Measurements from ENCODE around the gene PTPRM. TPM values are rescaled to one million over a fixed set of nuclear protein-coding genes. Genes with fewer than 3 reads are reported as not detected.

Gene PTPRM
- total RNA-seq, 1 experiment from 2014 or later: 6.2 TPM

DNA sequence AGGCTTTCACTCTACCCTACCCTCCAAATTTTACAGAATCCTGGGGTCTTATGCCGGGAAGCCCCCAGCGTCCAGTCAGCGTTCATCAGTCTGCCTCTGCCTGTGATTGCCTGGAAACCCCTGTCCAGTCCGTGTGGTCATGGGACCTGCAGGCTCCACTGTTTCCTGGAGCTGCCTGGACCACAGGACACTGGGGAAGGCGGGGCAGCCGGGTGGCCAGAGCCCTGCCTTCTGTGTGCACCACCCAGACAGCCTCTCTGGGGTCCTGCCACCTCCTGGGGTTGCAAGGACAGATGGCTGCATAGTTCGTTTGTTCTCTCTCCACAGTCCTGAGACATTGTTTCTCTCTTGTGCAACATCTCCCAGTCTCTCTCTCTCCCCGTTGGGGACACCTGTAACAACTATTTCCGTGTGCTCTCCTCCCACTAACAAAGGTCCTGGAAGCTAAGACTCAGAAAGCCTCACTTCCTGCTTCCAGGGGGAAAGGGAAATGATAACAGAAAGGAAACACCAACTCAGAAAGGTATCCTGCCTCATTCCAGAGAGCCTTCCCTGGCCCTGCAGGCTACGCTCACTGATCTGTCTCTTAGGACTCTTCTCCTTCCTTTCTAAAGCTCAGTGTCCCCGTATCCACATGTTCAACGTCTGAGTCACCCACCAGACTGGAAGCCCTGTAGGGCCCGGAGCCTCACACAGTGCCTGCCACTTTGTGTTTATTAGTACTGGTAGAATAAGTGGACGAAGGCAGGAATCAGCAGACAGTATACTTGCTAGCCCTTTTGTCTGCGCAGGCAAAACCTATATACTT lies 849.3 kb downstream of the PTPRM start:
- WGBS (ENCODE audit: extremely low coverage, insufficient read length, low lambda C conversion rate): no CpG with 5 or more reads among the region's 15 CpGs
- H2BK5ac ChIP-seq (ENCODE audit: insufficient read length, low read length): no peak overlapping the region
- H3K4me2 ChIP-seq (ENCODE audit: insufficient read depth, insufficient read length, low read length): no peak overlapping the region

More for the DNA sequence above, 849.3 kb downstream of the PTPRM start:
- Histone ChIP-seq H4K20me1 (ENCODE audit: control insufficient read depth, insufficient read depth, insufficient read length) (no peaks in the 10 kb centered on the region), H3K23me2 (ENCODE audit: insufficient read length, low read depth, low read length, poor library complexity, severe bottlenecking) (no peaks in the 10 kb centered on the region), H3K27me3 (ENCODE audit: insufficient read depth, low read length) (no peaks in the 10 kb centered on the region), H4K5ac (ENCODE audit: insufficient read length, low read depth, low read length) (no peak overlapping the region), H3K79me2 (ENCODE audit: insufficient read depth, low read length) (no peaks in the 10 kb centered on the region), H3K56ac (ENCODE audit: insufficient read length, low read depth, low read length) (no peak overlapping the region), H3K4me1 (ENCODE audit: insufficient read depth, low read length) (no peaks in the 10 kb centered on the region), H4K91ac (ENCODE audit: insufficient read length, low read depth, low read length) (no peak overlapping the region), H4K8ac (replicated peaks; ENCODE audit: insufficient read length, low read depth, low read length) (no peak overlapping the region), H3T11ph (ENCODE audit: low read length) (no peak overlapping the region), H3K9me3 (ENCODE audit: control insufficient read depth, low read depth, low read length) (peaks cover 5% of the 10 kb centered on the region), H2AFZ (ENCODE audit: low read length) (no peak overlapping the region), H3K27ac (ENCODE audit: insufficient read length, low read depth, low read length) (no peak overlapping the region), H2BK120ac (ENCODE audit: low read depth, low read length, poor library complexity, severe bottlenecking) (no peak overlapping the region), H3K14ac (ENCODE audit: insufficient read depth, low read length) (no peak overlapping the region), H2BK20ac (ENCODE audit: low read depth, low read length, poor library complexity, severe bottlenecking) (no peak overlapping the region), H3K4ac (ENCODE audit: low read depth, low read length) (no peak overlapping the region), H3K23ac (ENCODE audit: insufficient read length, low read depth, low read length) (no peak overlapping the region), H2BK15ac (ENCODE audit: low read depth, low read length) (no peak overlapping the region), H3K9ac (ENCODE audit: extremely low read depth, insufficient read length, low read length) (no peak overlapping the region), H3K79me1 (ENCODE audit: insufficient read depth, low read depth, low read length, poor library complexity, severe bottlenecking) (no peaks in the 10 kb centered on the region), H3K18ac (ENCODE audit: insufficient read length, low read depth, low read length) (no peak overlapping the region), H2AK5ac (ENCODE audit: insufficient read length, low read length) (no peak overlapping the region), H2BK12ac (ENCODE audit: insufficient read length, low read depth, low read length) (no peak overlapping the region)
- no peak overlapping the region for H3K4me3 Mint-ChIP-seq
- H3K36me3 Mint-ChIP-seq (ENCODE audit: insufficient read depth in 1 of 3, low read depth in 3 of 3): peaks cover under 1 to 4% (median 3%) of the 10 kb centered on the region in 3 experiments; a peak in 5 of 7 replicates
- peaks cover 0 to 7% of the 10 kb centered on the region in 2 experiments; a peak in 2 of 4 replicates for H3K4me1 Mint-ChIP-seq
- no peak overlapping the region for H3K27ac Mint-ChIP-seq
- H3K27me3 Mint-ChIP-seq (ENCODE audit: low read depth): no peaks in the 10 kb centered on the region; the same call in 1 of the 2 replicates
- TF ChIP-seq, protein P1, sequence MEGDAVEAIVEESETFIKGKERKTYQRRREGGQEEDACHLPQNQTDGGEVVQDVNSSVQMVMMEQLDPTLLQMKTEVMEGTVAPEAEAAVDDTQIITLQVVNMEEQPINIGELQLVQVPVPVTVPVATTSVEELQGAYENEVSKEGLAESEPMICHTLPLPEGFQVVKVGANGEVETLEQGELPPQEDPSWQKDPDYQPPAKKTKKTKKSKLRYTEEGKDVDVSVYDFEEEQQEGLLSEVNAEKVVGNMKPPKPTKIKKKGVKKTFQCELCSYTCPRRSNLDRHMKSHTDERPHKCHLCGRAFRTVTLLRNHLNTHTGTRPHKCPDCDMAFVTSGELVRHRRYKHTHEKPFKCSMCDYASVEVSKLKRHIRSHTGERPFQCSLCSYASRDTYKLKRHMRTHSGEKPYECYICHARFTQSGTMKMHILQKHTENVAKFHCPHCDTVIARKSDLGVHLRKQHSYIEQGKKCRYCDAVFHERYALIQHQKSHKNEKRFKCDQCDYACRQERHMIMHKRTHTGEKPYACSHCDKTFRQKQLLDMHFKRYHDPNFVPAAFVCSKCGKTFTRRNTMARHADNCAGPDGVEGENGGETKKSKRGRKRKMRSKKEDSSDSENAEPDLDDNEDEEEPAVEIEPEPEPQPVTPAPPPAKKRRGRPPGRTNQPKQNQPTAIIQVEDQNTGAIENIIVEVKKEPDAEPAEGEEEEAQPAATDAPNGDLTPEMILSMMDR (conservative IDR thresholded peaks at IDR 0.05): no peak
- DNase-seq: no peak
- H3K9me3 Mint-ChIP-seq: peaks cover 9% of the 10 kb centered on the region in 2 experiments
